ENCODE data around the gene ADAMTSL5. TPM values are rescaled to one million over a fixed set of nuclear protein-coding genes. Genes with fewer than 3 reads are reported as not detected.

The ADAMTSL5 gene
- polyA plus RNA-seq, 1 donor from 2014 or later: not detected

DNA sequence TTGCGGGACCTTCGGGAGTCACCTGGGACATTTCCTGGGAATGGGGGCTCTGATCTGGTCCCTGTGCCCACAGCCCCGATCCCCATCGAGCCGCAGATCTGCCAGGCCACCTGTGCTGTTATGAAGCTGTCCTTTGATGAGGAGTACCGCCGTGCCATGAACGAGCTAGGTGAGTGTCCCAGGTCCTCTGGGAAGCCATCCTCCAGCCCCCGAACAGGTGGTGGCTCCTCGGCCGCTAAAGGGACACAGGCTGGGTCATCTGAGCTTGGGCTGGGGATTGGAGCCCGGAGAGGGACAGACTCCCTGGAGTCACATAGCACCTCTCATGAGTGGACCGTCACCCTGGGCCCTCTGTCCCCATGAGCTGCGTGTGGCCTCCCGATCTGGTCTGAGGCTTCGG, 54.9 kb downstream of the ADAMTSL5 start:
- H3K27ac ChIP-seq (ENCODE audit: low read length): no peak overlapping the region
- peaks cover 35% of the 10 kb centered on the region for H3K79me2 ChIP-seq (replicated peaks; ENCODE audit: insufficient read depth, low read length)
- no peaks in the 10 kb centered on the region for H3F3A ChIP-seq (ENCODE audit: insufficient read depth, low read length, poor library complexity, severe bottlenecking)
- peaks cover 23% of the 10 kb centered on the region for H3K36me3 ChIP-seq (ENCODE audit: insufficient read depth, low read length)
- H3K27me3 ChIP-seq (ENCODE audit: insufficient read depth, low read depth, low read length): no peaks in the 10 kb centered on the region
- no peaks in the 10 kb centered on the region for H3K9me3 ChIP-seq (ENCODE audit: low read length)
- H3K9me2 ChIP-seq (ENCODE audit: insufficient read depth, low read length): no peaks in the 10 kb centered on the region
- H3K9ac ChIP-seq (ENCODE audit: low read length): no peak overlapping the region
- no peak overlapping the region for H2AFZ ChIP-seq (ENCODE audit: low read depth, low read length)
- no peak overlapping the region for H3K4me3 ChIP-seq (ENCODE audit: low read length)
- H3K4me2 ChIP-seq (ENCODE audit: low read length): no peak overlapping the region
- peaks cover 54% of the 10 kb centered on the region for H4K20me1 ChIP-seq (ENCODE audit: insufficient read depth)
- TF ChIP-seq, protein P1, sequence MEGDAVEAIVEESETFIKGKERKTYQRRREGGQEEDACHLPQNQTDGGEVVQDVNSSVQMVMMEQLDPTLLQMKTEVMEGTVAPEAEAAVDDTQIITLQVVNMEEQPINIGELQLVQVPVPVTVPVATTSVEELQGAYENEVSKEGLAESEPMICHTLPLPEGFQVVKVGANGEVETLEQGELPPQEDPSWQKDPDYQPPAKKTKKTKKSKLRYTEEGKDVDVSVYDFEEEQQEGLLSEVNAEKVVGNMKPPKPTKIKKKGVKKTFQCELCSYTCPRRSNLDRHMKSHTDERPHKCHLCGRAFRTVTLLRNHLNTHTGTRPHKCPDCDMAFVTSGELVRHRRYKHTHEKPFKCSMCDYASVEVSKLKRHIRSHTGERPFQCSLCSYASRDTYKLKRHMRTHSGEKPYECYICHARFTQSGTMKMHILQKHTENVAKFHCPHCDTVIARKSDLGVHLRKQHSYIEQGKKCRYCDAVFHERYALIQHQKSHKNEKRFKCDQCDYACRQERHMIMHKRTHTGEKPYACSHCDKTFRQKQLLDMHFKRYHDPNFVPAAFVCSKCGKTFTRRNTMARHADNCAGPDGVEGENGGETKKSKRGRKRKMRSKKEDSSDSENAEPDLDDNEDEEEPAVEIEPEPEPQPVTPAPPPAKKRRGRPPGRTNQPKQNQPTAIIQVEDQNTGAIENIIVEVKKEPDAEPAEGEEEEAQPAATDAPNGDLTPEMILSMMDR (IDR thresholded peaks at IDR 0.05; ENCODE audit: poor library complexity, severe bottlenecking): no peak
- TF ChIP-seq RAD21 (conservative IDR thresholded peaks at IDR 0.05) (no peak), MXI1 (conservative IDR thresholded peaks at IDR 0.05; ENCODE audit: poor library complexity, severe bottlenecking) (no peak), POLR2AphosphoS5 (IDR thresholded peaks at IDR 0.05) (no peak), SMC3 (conservative IDR thresholded peaks at IDR 0.05; ENCODE audit: poor library complexity) (no peak), EP300 (conservative IDR thresholded peaks at IDR 0.05; ENCODE audit: poor library complexity, severe bottlenecking) (no peak), TAF1 (IDR thresholded peaks at IDR 0.05; ENCODE audit: low read depth) (no peak), EZH2 (IDR thresholded peaks at IDR 0.05; ENCODE audit: borderline replicate concordance, insufficient read depth, low read length, poor library complexity, severe bottlenecking) (no peak)
- TF ChIP-seq, protein P2, sequence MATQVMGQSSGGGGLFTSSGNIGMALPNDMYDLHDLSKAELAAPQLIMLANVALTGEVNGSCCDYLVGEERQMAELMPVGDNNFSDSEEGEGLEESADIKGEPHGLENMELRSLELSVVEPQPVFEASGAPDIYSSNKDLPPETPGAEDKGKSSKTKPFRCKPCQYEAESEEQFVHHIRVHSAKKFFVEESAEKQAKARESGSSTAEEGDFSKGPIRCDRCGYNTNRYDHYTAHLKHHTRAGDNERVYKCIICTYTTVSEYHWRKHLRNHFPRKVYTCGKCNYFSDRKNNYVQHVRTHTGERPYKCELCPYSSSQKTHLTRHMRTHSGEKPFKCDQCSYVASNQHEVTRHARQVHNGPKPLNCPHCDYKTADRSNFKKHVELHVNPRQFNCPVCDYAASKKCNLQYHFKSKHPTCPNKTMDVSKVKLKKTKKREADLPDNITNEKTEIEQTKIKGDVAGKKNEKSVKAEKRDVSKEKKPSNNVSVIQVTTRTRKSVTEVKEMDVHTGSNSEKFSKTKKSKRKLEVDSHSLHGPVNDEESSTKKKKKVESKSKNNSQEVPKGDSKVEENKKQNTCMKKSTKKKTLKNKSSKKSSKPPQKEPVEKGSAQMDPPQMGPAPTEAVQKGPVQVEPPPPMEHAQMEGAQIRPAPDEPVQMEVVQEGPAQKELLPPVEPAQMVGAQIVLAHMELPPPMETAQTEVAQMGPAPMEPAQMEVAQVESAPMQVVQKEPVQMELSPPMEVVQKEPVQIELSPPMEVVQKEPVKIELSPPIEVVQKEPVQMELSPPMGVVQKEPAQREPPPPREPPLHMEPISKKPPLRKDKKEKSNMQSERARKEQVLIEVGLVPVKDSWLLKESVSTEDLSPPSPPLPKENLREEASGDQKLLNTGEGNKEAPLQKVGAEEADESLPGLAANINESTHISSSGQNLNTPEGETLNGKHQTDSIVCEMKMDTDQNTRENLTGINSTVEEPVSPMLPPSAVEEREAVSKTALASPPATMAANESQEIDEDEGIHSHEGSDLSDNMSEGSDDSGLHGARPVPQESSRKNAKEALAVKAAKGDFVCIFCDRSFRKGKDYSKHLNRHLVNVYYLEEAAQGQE (IDR thresholded peaks at IDR 0.05; ENCODE audit: borderline replicate concordance): no peak

DNA sequence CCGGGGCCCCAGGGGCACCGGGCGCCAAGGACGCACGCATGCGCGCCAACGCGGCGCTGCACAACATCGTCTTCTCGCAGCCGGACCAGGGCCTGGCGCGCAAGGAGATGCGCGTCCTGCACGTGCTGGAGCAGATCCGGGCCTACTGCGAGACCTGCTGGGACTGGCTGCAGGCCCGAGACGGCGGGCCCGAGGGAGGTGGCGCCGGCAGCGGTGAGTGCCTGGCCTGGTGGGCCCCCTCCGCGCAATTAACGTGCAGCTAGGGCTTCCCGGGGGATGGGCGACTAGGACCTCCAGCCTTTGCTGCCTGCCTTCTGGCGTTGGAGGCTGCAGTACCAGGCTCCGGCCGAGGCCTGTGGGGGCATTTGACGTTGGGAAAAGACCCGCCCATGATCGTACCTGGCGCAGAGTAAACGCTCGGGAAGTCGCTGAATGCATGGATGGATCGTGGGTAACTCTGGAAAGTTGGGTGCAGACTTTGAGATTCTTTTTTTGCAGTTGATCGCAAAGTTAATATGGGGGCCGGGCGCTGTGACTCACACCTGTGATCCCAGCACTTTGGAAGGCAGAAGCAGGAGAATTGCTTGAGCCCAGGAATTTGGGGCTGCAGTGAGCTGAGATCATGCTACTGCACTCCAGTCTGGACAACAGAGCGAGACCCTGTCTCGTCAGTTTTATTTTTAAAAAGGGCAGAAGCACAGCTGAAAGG, 55.6 kb downstream of the ADAMTSL5 start:
- no peaks in the 10 kb centered on the region for H3K9me3 ChIP-seq (ENCODE audit: low read length)
- peaks cover 23% of the 10 kb centered on the region for H3K36me3 ChIP-seq (ENCODE audit: insufficient read depth, low read length)
- H4K20me1 ChIP-seq (ENCODE audit: insufficient read depth): peaks cover 54% of the 10 kb centered on the region
- no peak overlapping the region for H3K27ac ChIP-seq (ENCODE audit: low read length)
- peaks cover 42% of the 10 kb centered on the region for H3K79me2 ChIP-seq (replicated peaks; ENCODE audit: insufficient read depth, low read length)
- no peaks in the 10 kb centered on the region for H3F3A ChIP-seq (ENCODE audit: insufficient read depth, low read length, poor library complexity, severe bottlenecking)
- H3K4me2 ChIP-seq (ENCODE audit: low read length): no peak overlapping the region
- no peak for TF ChIP-seq EZH2 (IDR thresholded peaks at IDR 0.05; ENCODE audit: borderline replicate concordance, insufficient read depth, low read length, poor library complexity, severe bottlenecking)
- TF ChIP-seq, protein P1 (IDR thresholded peaks at IDR 0.05; ENCODE audit: poor library complexity, severe bottlenecking): no peak
- TF ChIP-seq POLR2AphosphoS5 (IDR thresholded peaks at IDR 0.05): no peak
- TF ChIP-seq TAF1 (IDR thresholded peaks at IDR 0.05; ENCODE audit: low read depth): no peak
- TF ChIP-seq, protein P2 (IDR thresholded peaks at IDR 0.05; ENCODE audit: borderline replicate concordance): no peak
- no peak for TF ChIP-seq RAD21 (conservative IDR thresholded peaks at IDR 0.05)
- no peak for TF ChIP-seq SMC3 (conservative IDR thresholded peaks at IDR 0.05; ENCODE audit: poor library complexity)
- no peak for TF ChIP-seq EP300 (conservative IDR thresholded peaks at IDR 0.05; ENCODE audit: poor library complexity, severe bottlenecking)
- TF ChIP-seq MXI1 (conservative IDR thresholded peaks at IDR 0.05; ENCODE audit: poor library complexity, severe bottlenecking): no peak
- H3K9me2 ChIP-seq (ENCODE audit: insufficient read depth, low read length): no peaks in the 10 kb centered on the region
- H3K9ac ChIP-seq (ENCODE audit: low read length): no peak overlapping the region
- no peak overlapping the region for H2AFZ ChIP-seq (ENCODE audit: low read depth, low read length)
- H3K27me3 ChIP-seq (ENCODE audit: insufficient read depth, low read depth, low read length): no peaks in the 10 kb centered on the region
- H3K4me3 ChIP-seq (ENCODE audit: low read length): no peak overlapping the region

Data from neural cell (in vitro differentiated cells).